Fibroblast of lung (primary cell): ENCODE data around the gene KCNQ1OT1. TPM values are rescaled to one million over a fixed set of nuclear protein-coding genes. Genes with fewer than 3 reads are reported as not detected.

ENCODE experiments used
- DNase-seq, 2 donors: peaks; one replicate each; pipeline versions ENCODE4 v3.0.0 to v3.0.0-alpha.2; 2010; ENCODE audit warnings: low read depth in 2 of 2
- H2AFZ ChIP-seq: 2 replicates; pipeline ENCODE4 v1.5.1; 2012; ENCODE audit warnings: low read length, control low read depth, inconsistent platforms
- H3K27ac ChIP-seq: 2 replicates; pipeline ENCODE4 v1.5.1; 2011; ENCODE audit warnings: low read length, control low read depth; ENCODE audit not compliant: insufficient read depth
- H3K27me3 ChIP-seq: 2 replicates; pipeline ENCODE4 v1.5.1; 2011; ENCODE audit warnings: mild to moderate bottlenecking, low read length; ENCODE audit not compliant: control insufficient read depth, insufficient read depth
- H3K36me3 ChIP-seq: 2 replicates; pipeline ENCODE4 v1.5.1; 2011; ENCODE audit warnings: low read length; ENCODE audit not compliant: control insufficient read depth, insufficient read depth
- H3K4me1 ChIP-seq: 2 replicates; pipeline ENCODE4 v1.5.1; 2011; ENCODE audit warnings: low read length; ENCODE audit not compliant: control insufficient read depth, insufficient read depth; ENCODE audit errors: extremely low read depth
- H3K4me2 ChIP-seq: 2 replicates; pipeline ENCODE4 v1.5.1; 2011; ENCODE audit warnings: low read length, control low read depth; ENCODE audit not compliant: insufficient read depth; ENCODE audit errors: extremely low read depth
- H3K4me3 ChIP-seq, 4 experiments: fragments of 200-600 bp in 1 of 4; sonication (generic) in 1 of 4; replicated peaks in 1 of 4; 2 replicates each; pipeline ENCODE4 v1.5.1; 2011 to 2016; ENCODE audit warnings: low read length in 4 of 4, low read depth in 3 of 4, mild to moderate bottlenecking in 3 of 4, control low read depth in 2 of 4, inconsistent platforms in 1 of 4, mixed read lengths in 1 of 4; ENCODE audit not compliant: insufficient read depth in 1 of 4; ENCODE audit errors: control extremely low read depth in 1 of 4
- H3K79me2 ChIP-seq: 2 replicates; pipeline ENCODE4 v1.5.1; 2012; ENCODE audit warnings: mild to moderate bottlenecking, low read length, inconsistent platforms; ENCODE audit not compliant: control insufficient read depth, insufficient read depth
- H3K9ac ChIP-seq: 2 replicates; pipeline ENCODE4 v1.5.1; 2011; ENCODE audit warnings: mild to moderate bottlenecking, low read length, control low read depth; ENCODE audit not compliant: insufficient read depth
- H3K9me3 ChIP-seq: 2 replicates; pipeline ENCODE4 v1.5.1; 2012; ENCODE audit warnings: low read depth, low read length; ENCODE audit not compliant: control insufficient read depth, insufficient read depth
- H4K20me1 ChIP-seq: 2 replicates; pipeline ENCODE4 v1.5.1; 2011; ENCODE audit warnings: low read length; ENCODE audit not compliant: control insufficient read depth, insufficient read depth; ENCODE audit errors: extremely low read depth
- EZH2 ChIP-seq: IDR thresholded peaks from 2 replicates; pipeline ENCODE4 v1.5.1; 2012; ENCODE audit warnings: low read length, control low read depth, mild to moderate bottlenecking; ENCODE audit errors: missing control alignments
- polyA plus RNA-seq, 2 donors: library from polyadenylated mRNA; depleted of rRNA in 1 of 2; stranded (reverse) in 1 of 2; unstranded in 1 of 2; fragments of >200 nt; gene quantifications; 2 replicates each; pipeline ENCODE4 v1.2.1, GENCODE V29; 2011 to 2012; ENCODE audit warnings: missing spikeins in 1 of 2
- total RNA-seq: library from RNA; depleted of rRNA; stranded (reverse); fragments of >200 nt; gene quantifications from 2 replicates; pipeline ENCODE4 v1.2.1, GENCODE V29; 2014
- TF ChIP-seq, protein P1 (sequence below), 2 donors: IDR thresholded peaks in 1 of 2; conservative IDR thresholded peaks in 1 of 2; 1 replicate in 1 of 2; 2 replicates in 1 of 2; pipeline ENCODE4 v1.5.1; 2011 to 2012; ENCODE audit warnings: low read length in 2 of 2, control low read depth in 1 of 2, inconsistent platforms in 1 of 2, low read depth in 1 of 2, mild to moderate bottlenecking in 1 of 2

KCNQ1OT1 gene
- total and polyA plus RNA-seq, 2 donors (not counting 1 experiment from before 2014, with no cell fraction given), result 0.11 to 1.8 TPM

DNA sequence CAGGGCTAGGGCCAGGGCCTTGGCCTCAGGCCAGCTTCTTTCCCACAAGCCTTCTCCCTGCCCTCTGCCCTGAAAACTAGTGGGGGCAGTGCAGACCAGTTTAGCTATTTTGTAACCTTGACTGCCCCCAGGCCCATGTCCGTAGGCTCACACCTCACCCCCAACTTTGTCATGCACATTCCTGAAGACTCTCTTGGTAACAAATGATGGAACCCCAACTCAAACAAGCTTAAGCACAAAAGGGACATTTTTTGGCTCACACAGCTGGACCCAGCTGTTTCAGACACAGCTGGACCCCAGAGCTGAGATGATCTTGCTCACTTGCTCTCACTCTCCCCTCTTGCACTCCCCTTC is 46.6 kb downstream of the KCNQ1OT1 start:
- no peak overlapping the region for H2AFZ ChIP-seq
- no peaks in the 10 kb centered on the region for H3K79me2 ChIP-seq
- H3K4me1 ChIP-seq, result no peaks in the 10 kb centered on the region
- no peaks in the 10 kb centered on the region for H3K9me3 ChIP-seq
- H3K4me3 ChIP-seq, result no peak overlapping the region
- H4K20me1 ChIP-seq, result no peaks in the 10 kb centered on the region
- no peak for DNase-seq
- no peak overlapping the region for H3K4me2 ChIP-seq
- TF ChIP-seq EZH2, result no peak
- H3K27me3 ChIP-seq, result no peaks in the 10 kb centered on the region
- H3K36me3 ChIP-seq, result no peaks in the 10 kb centered on the region
- H3K9ac ChIP-seq, result no peak overlapping the region
- no peak overlapping the region for H3K27ac ChIP-seq

DNA sequence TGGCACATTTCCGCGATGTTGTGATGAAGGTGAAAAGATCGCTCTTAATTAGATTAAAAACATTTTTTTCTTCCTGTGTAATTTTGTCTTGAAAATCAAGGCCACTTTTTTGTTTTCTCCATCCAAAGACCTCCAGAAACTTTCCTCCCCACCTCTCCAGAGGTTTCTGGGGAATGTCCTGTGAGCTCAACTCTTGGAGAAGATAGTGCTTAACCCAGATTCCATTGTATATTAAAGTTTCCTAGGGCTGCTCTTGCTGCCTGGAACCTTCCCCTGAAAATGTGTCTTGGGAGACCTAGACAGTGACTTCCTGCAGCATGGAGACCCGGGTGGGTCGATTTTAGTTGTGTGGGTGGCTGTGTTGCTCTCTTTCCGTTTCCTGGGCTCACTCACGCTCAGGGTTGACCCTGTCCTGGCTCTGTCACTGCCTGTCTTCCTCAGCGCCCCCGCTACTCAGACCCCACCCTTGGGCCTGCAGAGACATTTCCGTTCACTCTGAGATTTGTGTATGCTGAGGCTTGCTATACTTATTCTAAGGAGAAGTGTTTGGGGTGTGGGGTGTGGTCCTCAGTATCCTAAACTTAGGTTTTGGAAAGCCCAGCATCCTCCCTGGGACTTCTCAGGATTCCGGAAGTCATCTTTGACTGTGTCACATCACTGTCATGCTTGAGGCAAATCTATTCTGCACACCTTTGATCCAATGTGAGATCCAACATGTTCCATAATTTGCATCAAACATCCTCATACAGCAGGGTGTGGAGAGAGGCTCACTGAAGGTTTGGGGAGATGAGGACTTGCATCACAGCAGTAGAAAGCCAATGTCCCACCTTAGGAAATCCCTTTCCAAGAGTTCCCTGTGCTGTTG is 47.2 kb downstream of the KCNQ1OT1 start:
- no peak overlapping the region for H3K4me3 ChIP-seq
- no peak overlapping the region for H2AFZ ChIP-seq
- H3K27ac ChIP-seq, result no peak overlapping the region
- no peaks in the 10 kb centered on the region for H4K20me1 ChIP-seq
- no peaks in the 10 kb centered on the region for H3K79me2 ChIP-seq
- no peaks in the 10 kb centered on the region for H3K4me1 ChIP-seq
- H3K9ac ChIP-seq, result no peak overlapping the region
- no peak for DNase-seq
- no peaks in the 10 kb centered on the region for H3K9me3 ChIP-seq
- H3K4me2 ChIP-seq, result no peak overlapping the region
- no peaks in the 10 kb centered on the region for H3K27me3 ChIP-seq
- TF ChIP-seq, protein P1, sequence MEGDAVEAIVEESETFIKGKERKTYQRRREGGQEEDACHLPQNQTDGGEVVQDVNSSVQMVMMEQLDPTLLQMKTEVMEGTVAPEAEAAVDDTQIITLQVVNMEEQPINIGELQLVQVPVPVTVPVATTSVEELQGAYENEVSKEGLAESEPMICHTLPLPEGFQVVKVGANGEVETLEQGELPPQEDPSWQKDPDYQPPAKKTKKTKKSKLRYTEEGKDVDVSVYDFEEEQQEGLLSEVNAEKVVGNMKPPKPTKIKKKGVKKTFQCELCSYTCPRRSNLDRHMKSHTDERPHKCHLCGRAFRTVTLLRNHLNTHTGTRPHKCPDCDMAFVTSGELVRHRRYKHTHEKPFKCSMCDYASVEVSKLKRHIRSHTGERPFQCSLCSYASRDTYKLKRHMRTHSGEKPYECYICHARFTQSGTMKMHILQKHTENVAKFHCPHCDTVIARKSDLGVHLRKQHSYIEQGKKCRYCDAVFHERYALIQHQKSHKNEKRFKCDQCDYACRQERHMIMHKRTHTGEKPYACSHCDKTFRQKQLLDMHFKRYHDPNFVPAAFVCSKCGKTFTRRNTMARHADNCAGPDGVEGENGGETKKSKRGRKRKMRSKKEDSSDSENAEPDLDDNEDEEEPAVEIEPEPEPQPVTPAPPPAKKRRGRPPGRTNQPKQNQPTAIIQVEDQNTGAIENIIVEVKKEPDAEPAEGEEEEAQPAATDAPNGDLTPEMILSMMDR (conservative IDR thresholded peaks at IDR 0.05 in 1 of 2, IDR thresholded peaks at IDR 0.05 in 1 of 2; ENCODE audit: low read depth in 1 of 2, low read length in 2 of 2), result no peak
- no peak for TF ChIP-seq EZH2
- no peaks in the 10 kb centered on the region for H3K36me3 ChIP-seq

GRCh38 chr11:2651826-2652271 is 47.9 kb downstream of the KCNQ1OT1 start:
- H3K4me2 ChIP-seq, result no peak overlapping the region
- no peak for TF ChIP-seq EZH2
- TF ChIP-seq, protein P1 (conservative IDR thresholded peaks at IDR 0.05 in 1 of 2, IDR thresholded peaks at IDR 0.05 in 1 of 2; ENCODE audit: low read depth in 1 of 2, low read length in 2 of 2), result no peak
- no peaks in the 10 kb centered on the region for H3K27me3 ChIP-seq
- DNase-seq, result no peak
- no peak overlapping the region for H3K27ac ChIP-seq
- H4K20me1 ChIP-seq, result no peaks in the 10 kb centered on the region
- H3K9me3 ChIP-seq, result no peaks in the 10 kb centered on the region
- no peaks in the 10 kb centered on the region for H3K36me3 ChIP-seq
- no peak overlapping the region for H3K4me3 ChIP-seq
- no peak overlapping the region for H3K9ac ChIP-seq
- no peaks in the 10 kb centered on the region for H3K79me2 ChIP-seq
- H2AFZ ChIP-seq, result no peak overlapping the region
- no peaks in the 10 kb centered on the region for H3K4me1 ChIP-seq
